Right forelimb (tissue), 1 donor: Measurements from ENCODE around the gene CYS1.
"Not testable (repeated sequence)": the region's sequence is repeated elsewhere in the genome, so short reads cannot be mapped to it uniquely, and the experiment has no call there.

Source experiments
- DNase-seq: peaks from one replicate; pipeline ENCODE4 v3.0.0-alpha.2; 2018

Gene CYS1

DNA sequence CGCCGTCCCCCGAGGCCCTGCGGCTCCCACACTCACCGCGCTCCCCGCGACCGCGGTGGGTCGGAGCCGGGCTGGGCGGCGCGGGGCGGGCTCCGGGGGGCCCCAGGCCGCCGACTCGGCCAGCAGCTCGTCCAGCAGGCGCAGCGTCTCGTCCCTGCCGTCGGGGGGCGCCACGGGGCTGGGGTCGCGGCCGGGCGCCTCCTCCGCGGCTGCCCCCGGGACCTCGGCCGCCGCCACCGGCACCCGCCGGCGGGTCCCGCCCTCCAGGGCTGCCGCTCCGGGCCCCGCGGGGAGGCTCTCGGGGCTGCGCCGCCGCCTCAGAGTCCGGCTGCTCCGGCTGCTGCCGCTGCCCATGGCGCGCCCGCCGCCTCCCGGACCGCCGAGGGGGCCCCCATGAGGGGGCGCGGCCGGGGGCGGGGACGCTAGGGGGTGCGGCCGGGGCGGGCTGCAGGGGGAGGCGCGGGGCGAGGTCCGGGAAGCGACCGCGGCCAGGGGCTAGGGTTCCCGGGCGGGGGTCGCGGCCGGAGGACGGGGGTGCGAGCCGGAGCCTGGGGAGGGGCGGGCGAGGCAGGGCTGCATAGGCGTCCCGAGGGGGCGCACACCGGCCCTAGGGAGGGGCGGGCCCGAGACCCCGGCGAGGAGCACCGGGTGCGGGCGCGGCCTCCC lies at the start of gene CYS1:
CYS1 (minus strand) TSS at position 542 of the 666 bp plus-strand sequence; CDS start at position 354, 188 bp downstream.
- DNase-seq, result no peak

DNA sequence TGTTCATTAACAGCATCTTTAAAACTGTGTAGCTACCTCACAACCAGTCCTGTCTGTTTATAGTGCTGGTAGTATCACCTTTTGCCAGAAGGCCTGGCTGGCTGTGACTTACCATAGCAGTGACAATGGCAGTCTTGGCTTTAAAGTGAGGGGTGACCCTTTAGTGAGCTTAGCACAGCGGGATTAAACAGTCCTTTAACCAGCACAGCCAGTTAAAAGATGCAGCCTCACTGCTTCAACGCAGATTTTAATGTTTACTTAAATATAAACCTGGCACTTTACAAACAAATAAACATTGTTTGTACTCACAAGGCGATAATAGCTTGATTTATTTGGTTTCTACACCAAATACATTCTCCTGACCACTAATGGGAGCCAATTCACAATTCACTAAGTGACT lies 49.3 kb upstream of the CYS1 start:
- DNase-seq, result no peak

DNA sequence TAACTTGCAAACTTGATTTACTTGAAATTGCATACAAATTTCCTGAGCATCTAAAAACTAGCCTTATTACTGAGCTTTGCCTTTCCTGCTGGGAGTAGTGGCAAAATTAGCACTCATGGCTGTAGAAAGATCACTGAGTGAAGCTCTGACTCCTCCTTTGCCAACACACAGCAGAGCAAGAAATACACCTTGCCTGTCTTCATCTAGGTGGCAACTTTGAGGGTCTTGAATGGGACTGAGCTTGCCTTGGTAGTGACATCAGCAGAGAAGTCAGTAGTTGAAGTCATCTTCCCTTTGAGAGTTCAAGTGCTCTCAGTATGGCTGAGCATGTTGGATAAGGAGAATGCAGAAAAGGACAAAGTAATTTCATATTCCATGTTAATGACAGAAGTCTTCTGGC lies 48.2 kb upstream of the CYS1 start:
- no peak for DNase-seq

DNA sequence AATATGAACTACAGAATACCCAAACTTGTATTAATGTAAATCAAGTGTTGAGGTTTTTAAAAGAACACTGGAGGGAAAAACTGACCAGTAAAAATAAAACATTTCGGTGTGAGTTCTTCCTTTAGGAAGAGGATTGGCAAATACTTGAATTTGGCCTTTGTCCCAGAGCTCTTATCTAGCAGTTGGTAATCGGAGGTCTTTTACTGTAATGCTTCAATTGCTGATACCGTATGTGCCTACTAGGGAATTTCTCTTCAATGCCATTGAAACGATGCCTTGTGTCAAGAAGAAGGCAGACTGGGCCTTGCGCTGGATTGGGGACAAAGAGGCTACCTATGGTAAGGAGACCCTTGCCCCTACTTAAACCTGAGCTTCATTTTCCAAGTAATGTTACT lies 46.4 kb upstream of the CYS1 start:
- DNase-seq, result no peak

- no peak for DNase-seq
These were observed 45.8 kb upstream of the CYS1 start for GRCh38 chr2:10125842-10126631.

GRCh38 chr2:10124538-10125045 lies 44.4 kb upstream of the CYS1 start:
- DNase-seq, result no peak

DNA sequence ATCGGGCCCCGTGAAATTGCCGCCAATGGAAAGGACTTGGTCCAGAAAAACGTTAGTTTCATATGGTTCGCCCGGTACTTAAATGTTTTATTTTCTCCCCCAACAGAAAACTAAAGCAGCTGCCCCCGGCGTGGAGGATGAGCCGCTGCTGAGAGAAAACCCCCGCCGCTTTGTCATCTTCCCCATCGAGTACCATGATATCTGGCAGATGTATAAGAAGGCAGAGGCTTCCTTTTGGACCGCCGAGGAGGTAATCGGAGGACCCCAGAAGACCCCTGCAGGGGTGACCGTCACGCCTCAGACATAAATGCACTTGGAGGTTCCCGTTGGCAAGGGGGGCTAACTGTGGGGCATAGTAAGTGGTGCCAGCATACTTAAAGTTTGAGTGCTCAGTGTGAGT lies 43.1 kb upstream of the CYS1 start:
- DNase-seq, result no peak

DNA sequence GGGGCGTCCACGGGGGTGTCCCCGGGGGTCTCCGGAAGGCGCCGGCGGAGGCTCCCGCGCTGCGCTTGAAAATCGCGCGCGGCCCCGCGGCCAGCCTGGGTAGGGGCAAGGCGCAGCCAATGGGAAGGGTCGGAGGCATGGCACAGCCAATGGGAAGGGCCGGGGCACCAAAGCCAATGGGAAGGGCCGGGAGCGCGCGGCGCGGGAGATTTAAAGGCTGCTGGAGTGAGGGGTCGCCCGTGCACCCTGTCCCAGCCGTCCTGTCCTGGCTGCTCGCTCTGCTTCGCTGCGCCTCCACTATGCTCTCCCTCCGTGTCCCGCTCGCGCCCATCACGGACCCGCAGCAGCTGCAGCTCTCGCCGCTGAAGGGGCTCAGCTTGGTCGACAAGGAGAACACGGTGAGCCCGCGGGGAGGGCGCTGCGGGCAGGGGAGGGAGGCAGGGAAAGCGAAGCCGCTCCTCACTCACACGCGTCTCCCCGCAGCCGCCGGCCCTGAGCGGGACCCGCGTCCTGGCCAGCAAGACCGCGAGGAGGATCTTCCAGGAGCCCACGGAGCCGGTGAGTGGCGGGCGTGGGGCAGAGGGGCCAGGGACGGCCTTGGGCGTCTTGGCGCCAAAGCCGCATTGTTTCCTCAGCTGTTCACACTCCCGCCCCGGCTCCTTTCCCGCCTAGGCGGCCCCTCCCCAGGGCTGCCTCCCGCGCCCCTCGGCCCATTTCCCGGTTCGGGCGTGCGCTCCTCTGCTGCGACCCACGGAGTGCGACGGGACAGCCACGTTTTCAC lies 42.5 kb upstream of the CYS1 start, which contains the start of gene RRM2:
RRM2 (plus strand) TSS at position 240 of the 781 bp plus-strand sequence; CDS start at position 300, 60 bp downstream.
- peak; percentile 94 for DNase-seq

DNA sequence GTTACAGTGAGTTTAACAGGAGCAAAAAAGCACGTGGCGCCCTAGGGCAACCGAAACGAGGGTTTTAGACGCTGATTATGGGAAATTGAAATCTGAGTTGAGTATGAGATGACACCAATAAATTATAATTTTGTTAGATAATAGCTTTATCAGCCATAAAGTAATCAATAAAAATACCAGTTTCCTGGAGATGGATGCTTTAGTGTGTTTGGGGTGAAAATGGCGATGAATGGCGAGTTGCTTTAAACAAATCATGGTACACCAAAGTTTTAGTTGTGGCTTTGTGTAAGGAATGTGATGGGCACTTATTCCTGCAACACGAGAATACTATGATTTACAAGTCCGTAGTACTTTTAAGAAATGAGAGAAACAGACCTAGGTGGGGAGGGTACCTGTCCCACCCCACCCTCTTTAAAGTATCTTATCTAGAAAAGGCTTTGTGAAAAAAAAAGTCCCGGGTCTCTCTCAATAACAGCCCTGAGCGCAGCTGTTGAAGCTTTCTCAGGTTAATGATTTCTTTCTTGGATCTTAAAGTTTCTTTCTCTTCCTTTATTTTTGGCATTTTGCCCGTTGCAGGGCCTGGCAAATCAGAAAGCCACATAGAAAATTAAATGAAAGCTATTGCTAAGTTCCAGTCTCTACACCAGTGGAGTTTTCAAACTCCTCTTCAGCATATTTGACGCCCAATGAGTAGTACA lies 40.8 kb upstream of the CYS1 start:
- no peak for DNase-seq

DNA sequence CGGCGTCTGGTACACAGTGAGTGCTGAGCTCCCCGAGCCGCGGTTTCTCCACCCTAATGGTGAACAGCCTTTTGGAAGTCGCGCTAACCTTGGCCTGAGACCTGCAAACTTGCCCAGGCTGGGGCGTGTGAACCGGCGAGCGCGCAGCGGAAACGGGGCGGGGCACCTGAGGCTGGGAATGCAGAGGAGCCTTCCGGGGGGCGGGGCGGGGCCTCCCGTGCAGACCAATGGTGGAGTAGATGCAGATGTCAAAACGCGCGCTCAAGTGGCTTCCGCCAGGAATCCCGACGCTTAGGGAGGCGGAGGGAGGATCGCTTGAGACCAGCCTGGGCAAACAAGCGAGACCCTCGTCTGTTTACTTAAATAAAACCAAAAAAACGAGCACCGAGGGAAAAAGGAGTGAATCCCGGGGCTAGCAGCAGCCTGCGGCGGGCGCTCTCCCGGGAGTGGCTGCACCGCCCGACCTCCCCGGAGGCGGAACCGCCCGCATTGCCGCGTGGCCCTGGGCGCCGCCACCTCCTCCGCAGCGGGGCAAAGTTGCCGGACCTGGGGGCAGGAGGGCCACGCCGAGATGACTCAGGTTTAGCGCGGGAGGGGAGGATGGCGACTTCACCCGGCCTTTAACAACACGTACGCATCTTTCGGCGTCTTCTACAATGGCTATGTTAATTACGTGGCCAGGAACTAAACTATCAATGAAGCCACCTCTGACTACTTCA lies 40.1 kb upstream of the CYS1 start:
- DNase-seq, result peak; percentile 89

- DNase-seq, result no peak
These were observed 39.5 kb upstream of the CYS1 start for GRCh38 chr2:10119601-10120157.

DNA sequence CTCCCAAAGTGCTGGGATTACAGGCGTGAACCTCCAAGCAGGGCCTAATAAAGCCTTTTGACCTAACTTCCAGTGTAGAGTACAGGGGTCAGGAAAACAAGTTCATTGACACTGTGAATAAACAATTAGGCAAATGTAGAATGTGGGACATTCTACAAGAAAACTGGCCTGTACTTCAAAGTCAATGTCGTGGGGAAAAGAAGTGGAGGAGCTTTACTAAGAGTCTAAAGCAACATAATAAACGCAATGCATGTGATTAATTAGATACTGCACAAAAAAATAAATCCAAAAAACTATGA lies 38.8 kb upstream of the CYS1 start:
- no peak for DNase-seq

DNA sequence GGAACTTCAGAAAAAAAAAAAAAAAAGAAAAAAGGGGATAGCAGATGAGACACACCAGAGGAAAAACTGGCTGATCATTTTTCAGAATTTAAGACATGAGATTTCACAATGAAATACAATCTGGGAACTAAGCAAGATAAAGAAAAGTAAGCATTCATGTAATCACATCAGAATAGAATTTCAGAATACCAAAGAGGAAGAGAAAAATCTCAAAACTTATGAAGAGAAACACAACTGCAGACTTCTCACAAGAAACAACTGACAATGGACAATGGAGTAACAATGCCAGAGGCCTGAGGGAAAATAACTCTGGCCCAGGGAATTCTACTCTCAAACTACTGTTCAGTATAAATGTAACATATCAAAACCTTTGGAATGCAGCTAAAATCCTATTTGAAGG lies 29.1 kb upstream of the CYS1 start:
- DNase-seq, result no peak

DNA sequence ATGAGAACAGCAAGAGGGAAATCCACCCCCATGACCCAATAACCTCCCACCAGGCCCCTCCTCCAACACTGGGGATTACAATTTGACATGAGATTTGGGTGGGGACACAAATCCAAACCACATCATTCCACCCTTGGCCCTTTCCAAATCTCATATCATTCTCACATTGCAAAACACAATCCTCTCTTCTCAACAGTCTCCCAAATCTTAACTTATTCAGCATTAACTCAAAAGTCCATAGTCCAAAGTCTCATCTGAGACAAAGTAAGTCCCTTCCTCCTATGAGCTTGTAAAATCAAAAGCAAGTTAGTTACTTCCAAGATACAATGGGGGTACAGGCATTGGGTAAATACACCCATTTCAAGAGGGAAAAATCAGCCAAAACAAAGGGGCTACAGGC lies 24.7 kb upstream of the CYS1 start:
- not testable (repeated sequence) for DNase-seq

- no peak for DNase-seq
These were observed 23.0 kb upstream of the CYS1 start for GRCh38 chr2:10103179-10103578.

GRCh38 chr2:10101491-10101890 lies 21.3 kb upstream of the CYS1 start:
- no peak for DNase-seq

DNA sequence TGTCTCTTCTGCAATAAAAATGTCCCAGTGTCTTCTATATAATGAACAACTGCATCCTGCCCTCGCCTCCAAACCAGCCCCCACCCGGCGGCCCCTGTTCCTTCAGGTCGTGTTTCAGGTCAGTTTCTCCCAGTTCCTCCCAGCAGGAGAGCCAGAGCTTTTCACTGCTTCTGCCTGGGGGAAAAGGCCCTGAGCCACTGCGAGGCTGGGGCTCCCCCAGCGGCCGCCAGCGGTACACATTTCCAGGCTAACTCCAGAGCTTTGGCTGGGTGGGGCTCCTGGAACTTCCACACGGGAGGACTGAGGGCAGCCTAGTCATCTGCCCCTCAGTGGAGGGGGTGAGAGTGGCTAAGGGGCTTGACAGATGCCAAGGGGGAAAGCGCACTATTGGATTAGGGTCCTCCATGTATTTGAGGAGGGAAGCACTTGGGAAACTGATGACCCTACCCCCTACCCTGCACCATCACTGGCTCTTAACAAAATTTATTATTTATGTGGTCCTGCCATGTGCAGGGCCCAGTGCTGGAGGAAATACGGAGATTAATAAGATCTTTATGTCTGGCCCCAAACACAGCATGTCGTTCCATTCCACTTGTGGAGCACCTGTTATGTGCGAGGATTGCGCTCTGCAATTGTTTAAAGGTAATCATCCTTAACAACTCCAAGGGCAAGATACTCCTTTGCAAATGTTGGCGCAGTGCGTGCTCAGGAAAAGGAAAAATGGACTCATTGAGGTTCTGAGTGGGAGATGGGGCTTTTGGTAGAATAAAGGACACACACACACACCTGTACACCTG lies 17.3 kb upstream of the CYS1 start:
- DNase-seq, result peak; percentile 75

GRCh38 chr2:10096641-10097040 lies 16.4 kb upstream of the CYS1 start:
- DNase-seq, result no peak

DNA sequence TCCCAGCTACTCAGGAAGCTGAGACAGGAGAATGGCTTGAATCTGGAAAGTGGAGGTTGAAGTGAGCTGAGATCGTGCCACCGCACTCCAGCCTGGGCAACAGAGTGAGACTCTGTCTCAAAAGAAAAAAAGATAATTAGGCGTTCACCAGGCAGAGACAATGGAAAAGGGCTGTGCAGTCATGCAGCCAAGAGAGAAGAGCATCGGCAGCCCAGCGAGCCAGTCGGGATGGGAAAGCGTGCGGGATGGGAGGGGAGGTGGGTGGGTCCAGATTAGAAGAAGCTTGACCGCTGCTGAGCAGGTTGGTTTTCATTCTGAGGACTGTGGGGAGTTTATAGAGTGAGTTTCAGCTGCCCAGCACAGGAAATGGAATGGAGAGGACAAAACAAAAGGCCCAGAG lies 15.0 kb upstream of the CYS1 start:
- no peak for DNase-seq

GRCh38 chr2:10094271-10094814 lies 14.1 kb upstream of the CYS1 start:
- DNase-seq, result no peak

DNA sequence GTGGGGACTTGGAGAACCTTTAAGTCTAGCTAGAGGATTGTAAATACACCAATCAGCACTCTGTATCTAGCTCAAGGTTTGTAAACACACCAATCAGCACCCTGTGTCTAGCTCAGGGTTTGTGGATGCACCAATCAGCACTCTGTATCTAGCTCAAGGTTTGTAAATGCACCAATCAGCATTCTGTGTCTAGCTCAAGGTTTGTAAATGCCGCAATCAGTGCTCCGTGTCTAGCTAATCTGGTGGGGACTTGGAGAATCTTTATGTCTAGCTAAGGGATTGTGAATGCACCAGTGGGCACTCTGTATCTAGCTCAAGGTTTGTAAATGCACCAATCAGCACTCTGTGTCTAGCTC lies 11.7 kb upstream of the CYS1 start:
- DNase-seq, result not testable (repeated sequence)
